Hepatocyte (in vitro differentiated cells): ENCODE measurements around the gene SLC17A2. TPM values are rescaled to one million over a fixed set of nuclear protein-coding genes. Genes with fewer than 3 reads are reported as not detected.
A peak's percentile ranks its signal among the peaks of the same experiment; 100 is the strongest.
"Not testable (repeated sequence)": the region's sequence is repeated elsewhere in the genome, so short reads cannot be mapped to it uniquely, and the experiment has no call there.

Experiments used
- DNase-seq: peaks from one replicate; pipeline ENCODE4 v3.0.0-alpha.2; 2016; ENCODE audit warnings: low spot score
- H2AFZ ChIP-seq: fragments of 200-600 bp; sonication (generic); 2 replicates; pipeline ENCODE4 v1.6.0; 2016; ENCODE audit warnings: antibody characterized with exemption, mild to moderate bottlenecking
- H3K27ac ChIP-seq: fragments of 200-600 bp; sonication (generic); 2 replicates; pipeline ENCODE4 v1.5.1; 2016; ENCODE audit warnings: mild to moderate bottlenecking
- H3K27me3 ChIP-seq: fragments of 200-600 bp; sonication (generic); 2 replicates; pipeline ENCODE4 v1.6.1; 2016
- H3K36me3 ChIP-seq: fragments of 200-600 bp; sonication (generic); replicated peaks from 2 replicates; pipeline ENCODE4 v1.5.1; 2016; ENCODE audit warnings: low read depth; ENCODE audit not compliant: insufficient read depth
- H3K4me1 ChIP-seq: fragments of 200-600 bp; sonication (generic); 2 replicates; pipeline ENCODE4 v1.5.1; 2016; ENCODE audit warnings: mild to moderate bottlenecking, moderate library complexity; ENCODE audit not compliant: insufficient read depth
- H3K4me2 ChIP-seq: fragments of 200-600 bp; sonication (generic); 2 replicates; pipeline ENCODE4 v1.6.0; 2016
- H3K4me3 ChIP-seq: fragments of 200-600 bp; sonication (generic); 2 replicates; pipeline ENCODE4 v1.5.1; 2016; ENCODE audit warnings: mild to moderate bottlenecking
- H3K79me2 ChIP-seq: fragments of 200-600 bp; sonication (generic); 2 replicates; pipeline ENCODE4 v1.6.0; 2017; ENCODE audit warnings: mild to moderate bottlenecking
- H3K9me2 ChIP-seq: fragments of 200-600 bp; sonication (generic); replicated peaks from 2 replicates; pipeline ENCODE4 v1.6.0; 2017; ENCODE audit warnings: mild to moderate bottlenecking; ENCODE audit not compliant: insufficient read depth
- H3K9me3 ChIP-seq: fragments of 200-600 bp; sonication (generic); 2 replicates; pipeline ENCODE4 v1.5.1; 2016; ENCODE audit warnings: low read depth, mild to moderate bottlenecking
- H4K20me1 ChIP-seq: fragments of 200-600 bp; sonication (generic); 2 replicates; pipeline ENCODE4 v1.6.0; 2016; ENCODE audit warnings: mild to moderate bottlenecking; ENCODE audit not compliant: insufficient read depth, poor library complexity, severe bottlenecking
- EZH2 ChIP-seq: fragments of 200-600 bp; sonication (generic); IDR thresholded peaks from 2 replicates; pipeline ENCODE4 v1.6.1; 2016; ENCODE audit warnings: antibody characterized with exemption, mild to moderate bottlenecking, borderline replicate concordance
- EZH2phosphoT487 ChIP-seq: fragments of 200-600 bp; sonication (generic); IDR thresholded peaks from one replicate; pipeline ENCODE4 v1.6.1; 2018; ENCODE audit warnings: antibody characterized with exemption, mild to moderate bottlenecking, low read depth, moderate library complexity; ENCODE audit not compliant: unreplicated experiment, severe bottlenecking
- WGBS: methylation state at CpG from one replicate; pipeline ENCODE4 v1.1.6; 2016; ENCODE audit warnings: low lambda C conversion rate; ENCODE audit errors: missing lambda C conversion rate; 5-methylcytosine and 5-hydroxymethylcytosine counted together
- polyA plus RNA-seq: library from polyadenylated mRNA; unstranded; fragments of >200 nt; fragmentation: Nextera tagmentation; extraction: Ambion mirVana; gene quantifications from 2 replicates; pipeline ENCODE4 v1.2.1, GENCODE V29; 2016
- total RNA-seq: library from RNA; depleted of rRNA; stranded (reverse); fragments of >200 nt; gene quantifications from 2 replicates; pipeline ENCODE4 v1.2.3, GENCODE V29; 2014
- TF ChIP-seq, protein P1 (sequence below): fragments of 200-600 bp; sonication (generic); IDR thresholded peaks from 2 replicates; pipeline ENCODE4 v1.5.1; 2016; ENCODE audit warnings: antibody characterized with exemption, mild to moderate bottlenecking; ENCODE audit not compliant: poor library complexity

SLC17A2 gene
- total and polyA plus RNA-seq, 2 experiments from 2014 or later: 2.8 to 6.4 TPM

DNA sequence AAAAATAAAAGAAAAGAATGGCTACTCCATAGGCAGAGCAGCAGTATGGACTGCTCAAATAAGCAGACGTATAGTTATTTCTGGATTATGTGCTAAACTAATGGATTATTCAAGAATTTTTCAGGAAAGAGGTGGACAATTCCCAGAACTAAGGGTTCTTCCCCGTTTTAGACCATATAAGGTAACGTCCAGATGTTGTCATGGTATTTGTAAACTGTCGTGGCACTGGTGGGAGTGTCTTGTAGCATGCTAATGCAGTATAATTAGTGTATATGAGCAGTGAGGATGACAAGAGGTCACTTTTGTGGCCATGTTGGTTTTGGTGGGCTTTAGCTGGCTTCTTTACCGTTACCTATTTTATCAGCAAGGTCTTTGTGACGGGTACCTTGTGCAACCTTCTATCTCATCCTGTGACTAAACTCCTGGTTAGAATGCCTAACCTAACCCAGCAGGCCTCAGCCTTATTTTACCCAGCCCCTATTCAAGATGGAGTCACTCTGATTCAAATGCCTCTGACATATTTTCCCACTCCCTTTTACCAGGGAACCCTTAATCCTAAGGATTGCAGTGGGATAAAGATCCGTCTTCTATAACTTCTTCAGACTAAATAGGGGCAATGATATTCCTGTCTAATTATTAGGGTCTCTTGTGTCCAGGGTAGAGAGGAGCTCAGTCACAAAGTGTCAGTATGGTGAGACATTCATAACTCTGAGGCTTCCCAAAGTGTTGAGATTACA is 21.0 kb upstream of the SLC17A2 start:
- H3K9me2 ChIP-seq: no peaks in the 10 kb centered on the region
- no peak overlapping the region for H3K4me2 ChIP-seq
- no peaks in the 10 kb centered on the region for H3K4me1 ChIP-seq
- no peak overlapping the region for H2AFZ ChIP-seq
- no peaks in the 10 kb centered on the region for H3K9me3 ChIP-seq
- 84% methylated on average over 7 of the region's 7 CpGs for WGBS
- no peaks in the 10 kb centered on the region for H4K20me1 ChIP-seq
- peak overlapping the region; percentile 25 for H3K27ac ChIP-seq
- H3K4me3 ChIP-seq: no peak overlapping the region
- no peak for DNase-seq
- no peak for TF ChIP-seq EZH2phosphoT487
- TF ChIP-seq EZH2: no peak
- TF ChIP-seq, protein P1, sequence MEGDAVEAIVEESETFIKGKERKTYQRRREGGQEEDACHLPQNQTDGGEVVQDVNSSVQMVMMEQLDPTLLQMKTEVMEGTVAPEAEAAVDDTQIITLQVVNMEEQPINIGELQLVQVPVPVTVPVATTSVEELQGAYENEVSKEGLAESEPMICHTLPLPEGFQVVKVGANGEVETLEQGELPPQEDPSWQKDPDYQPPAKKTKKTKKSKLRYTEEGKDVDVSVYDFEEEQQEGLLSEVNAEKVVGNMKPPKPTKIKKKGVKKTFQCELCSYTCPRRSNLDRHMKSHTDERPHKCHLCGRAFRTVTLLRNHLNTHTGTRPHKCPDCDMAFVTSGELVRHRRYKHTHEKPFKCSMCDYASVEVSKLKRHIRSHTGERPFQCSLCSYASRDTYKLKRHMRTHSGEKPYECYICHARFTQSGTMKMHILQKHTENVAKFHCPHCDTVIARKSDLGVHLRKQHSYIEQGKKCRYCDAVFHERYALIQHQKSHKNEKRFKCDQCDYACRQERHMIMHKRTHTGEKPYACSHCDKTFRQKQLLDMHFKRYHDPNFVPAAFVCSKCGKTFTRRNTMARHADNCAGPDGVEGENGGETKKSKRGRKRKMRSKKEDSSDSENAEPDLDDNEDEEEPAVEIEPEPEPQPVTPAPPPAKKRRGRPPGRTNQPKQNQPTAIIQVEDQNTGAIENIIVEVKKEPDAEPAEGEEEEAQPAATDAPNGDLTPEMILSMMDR: no peak
- no peaks in the 10 kb centered on the region for H3K36me3 ChIP-seq
- no peaks in the 10 kb centered on the region for H3K79me2 ChIP-seq
- H3K27me3 ChIP-seq: no peaks in the 10 kb centered on the region

DNA sequence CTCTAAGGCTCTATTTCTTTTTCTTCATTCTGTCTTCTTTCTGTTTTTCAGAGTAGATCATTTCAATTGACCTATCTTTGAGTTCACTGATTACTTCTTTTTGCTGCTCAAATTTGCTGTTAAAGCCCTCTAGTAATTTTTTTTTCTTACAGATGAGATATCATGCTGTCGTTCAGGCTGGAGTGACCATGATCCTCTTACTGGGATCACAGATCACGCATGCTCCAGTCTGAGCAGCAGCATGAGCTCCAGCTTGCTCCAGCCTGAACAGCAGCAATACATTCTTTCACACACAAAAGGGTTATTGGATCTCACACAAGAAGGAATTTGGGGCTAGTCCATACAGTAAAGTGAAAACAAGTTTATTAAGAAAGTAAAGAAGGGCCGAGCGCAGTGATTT is 19.8 kb upstream of the SLC17A2 start:
- DNase-seq: no peak
- Histone ChIP-seq H2AFZ (no peak overlapping the region), H3K27ac (no peak overlapping the region), H4K20me1 (no peaks in the 10 kb centered on the region), H3K4me3 (no peak overlapping the region), H3K9me2 (no peaks in the 10 kb centered on the region), H3K4me2 (no peak overlapping the region), H3K4me1 (no peaks in the 10 kb centered on the region), H3K9me3 (no peaks in the 10 kb centered on the region), H3K27me3 (no peaks in the 10 kb centered on the region), H3K79me2 (no peaks in the 10 kb centered on the region), H3K36me3 (no peaks in the 10 kb centered on the region)
- WGBS: 78% methylated on average over 4 of the region's 4 CpGs
- TF ChIP-seq, protein P1: no peak
- TF ChIP-seq EZH2phosphoT487 (no peak), EZH2 (no peak)

DNA sequence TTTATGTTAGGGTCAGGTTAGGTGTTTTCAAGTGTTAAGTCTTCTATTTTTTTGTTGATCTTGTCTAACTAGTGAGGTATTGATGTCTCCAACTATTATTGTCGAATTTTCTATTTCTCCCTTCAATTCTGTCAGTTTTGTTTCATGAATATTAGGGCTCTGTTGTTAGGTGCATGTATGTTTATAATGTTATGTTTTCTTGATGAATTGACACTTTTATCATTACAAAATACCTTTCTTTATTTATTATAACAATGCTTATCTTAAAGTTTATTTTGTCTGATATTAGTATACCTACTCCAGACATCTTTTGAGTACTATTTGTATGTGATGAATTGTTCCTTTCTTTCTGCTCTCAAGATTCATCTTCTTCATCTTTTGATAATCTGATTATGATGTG is 19.2 kb upstream of the SLC17A2 start:
- no peak overlapping the region for H3K4me3 ChIP-seq
- H3K36me3 ChIP-seq: no peaks in the 10 kb centered on the region
- no peak overlapping the region for H2AFZ ChIP-seq
- no peak for TF ChIP-seq EZH2phosphoT487
- TF ChIP-seq, protein P1: no peak
- TF ChIP-seq EZH2: no peak
- 89% methylated on average over 1 of the region's 1 CpG for WGBS
- H3K27me3 ChIP-seq: no peaks in the 10 kb centered on the region
- H3K9me2 ChIP-seq: no peaks in the 10 kb centered on the region
- DNase-seq: no peak
- no peaks in the 10 kb centered on the region for H3K4me1 ChIP-seq
- H3K79me2 ChIP-seq: no peaks in the 10 kb centered on the region
- no peak overlapping the region for H3K4me2 ChIP-seq
- no peaks in the 10 kb centered on the region for H4K20me1 ChIP-seq
- H3K9me3 ChIP-seq: no peaks in the 10 kb centered on the region
- H3K27ac ChIP-seq: no peak overlapping the region

DNA sequence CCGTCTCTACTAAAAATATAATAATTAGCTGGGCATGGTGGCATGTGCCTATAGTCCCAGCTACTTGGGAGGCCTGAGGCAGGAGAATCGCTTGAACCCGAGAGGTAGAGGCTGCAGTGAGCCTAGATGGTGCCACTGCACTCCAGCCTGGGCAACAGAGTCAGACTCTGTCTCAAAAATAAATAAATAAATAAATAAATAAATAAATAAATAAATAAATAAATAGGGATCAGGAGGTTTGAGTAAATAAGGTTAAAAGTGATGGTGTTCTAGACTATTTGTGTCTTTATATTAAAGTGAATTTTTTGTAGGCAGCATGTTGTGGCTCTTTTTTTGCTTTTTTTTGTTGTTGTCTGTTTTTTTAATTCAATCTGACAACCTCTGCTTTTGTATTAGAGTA is 17.0 kb upstream of the SLC17A2 start:
- not testable (repeated sequence) for H2AFZ ChIP-seq, H3K4me2 ChIP-seq, H3K4me1 ChIP-seq, H4K20me1 ChIP-seq, DNase-seq, H3K79me2 ChIP-seq, H3K36me3 ChIP-seq, H3K27ac ChIP-seq, H3K9me2 ChIP-seq, H3K4me3 ChIP-seq, H3K27me3 ChIP-seq, H3K9me3 ChIP-seq
- WGBS: 91% methylated on average over 3 of the region's 3 CpGs
